KOPT-K1 (cell line): ENCODE results near the gene DGCR8.
A peak's percentile ranks its signal among the peaks of the same experiment; 100 is the strongest.

Experiments
- H3K27ac ChIP-seq: fragments of 200-600 bp; sonication (generic); 2 replicates; pipeline ENCODE4 v1.5.1; 2016; ENCODE audit warnings: antibody characterized with exemption, mild to moderate bottlenecking, low read depth, low read length; ENCODE audit not compliant: poor library complexity, severe bottlenecking
- H3K36me3 ChIP-seq: fragments of 200-600 bp; sonication (generic); 2 replicates; pipeline ENCODE4 v1.5.1; 2017; ENCODE audit warnings: antibody characterized with exemption, mild to moderate bottlenecking, low read length, moderate library complexity; ENCODE audit not compliant: insufficient read depth
- H3K9me3 ChIP-seq: fragments of 200-600 bp; sonication (generic); 2 replicates; pipeline ENCODE4 v1.5.1; 2017; ENCODE audit warnings: antibody characterized with exemption, low read length, mild to moderate bottlenecking; ENCODE audit not compliant: insufficient read depth, poor library complexity, severe bottlenecking

Gene DGCR8

GRCh38 chr22:20089226-20089976, 9.4 kb downstream of the DGCR8 start:
- Histone ChIP-seq H3K27ac (no peak overlapping the region), H3K9me3 (no peaks in the 10 kb centered on the region), H3K36me3 (peaks cover 94% of the 10 kb centered on the region)

- Histone ChIP-seq H3K27ac (no peak overlapping the region), H3K9me3 (no peaks in the 10 kb centered on the region), H3K36me3 (peaks cover 100% of the 10 kb centered on the region)
Observed at GRCh38 chr22:20089977-20090729, 10.1 kb downstream of the DGCR8 start.

GRCh38 chr22:20090730-20091240, 10.7 kb downstream of the DGCR8 start:
- peaks cover 100% of the 10 kb centered on the region for H3K36me3 ChIP-seq
- peaks cover 3% of the 10 kb centered on the region for H3K9me3 ChIP-seq
- no peak overlapping the region for H3K27ac ChIP-seq

- peaks cover 12% of the 10 kb centered on the region for H3K9me3 ChIP-seq
- H3K27ac ChIP-seq = no peak overlapping the region
- peaks cover 100% of the 10 kb centered on the region for H3K36me3 ChIP-seq
Observed at GRCh38 chr22:20091690-20092476, 11.8 kb downstream of the DGCR8 start.

- Histone ChIP-seq H3K36me3 (peaks cover 100% of the 10 kb centered on the region), H3K27ac (no peak overlapping the region), H3K9me3 (peaks cover 12% of the 10 kb centered on the region)
Observed at GRCh38 chr22:20092477-20092854, 12.4 kb downstream of the DGCR8 start.

- peaks cover 100% of the 10 kb centered on the region for H3K36me3 ChIP-seq
- no peak overlapping the region for H3K27ac ChIP-seq
- H3K9me3 ChIP-seq = peaks cover 12% of the 10 kb centered on the region
Observed at GRCh38 chr22:20093418-20094196, 13.6 kb downstream of the DGCR8 start.

- Histone ChIP-seq H3K36me3 (peaks cover 100% of the 10 kb centered on the region), H3K27ac (no peak overlapping the region), H3K9me3 (peaks cover 12% of the 10 kb centered on the region)
Observed at GRCh38 chr22:20094197-20094807, 14.3 kb downstream of the DGCR8 start.

- Histone ChIP-seq H3K9me3 (peaks cover 12% of the 10 kb centered on the region), H3K36me3 (peaks cover 94% of the 10 kb centered on the region), H3K27ac (no peak overlapping the region)
Observed at GRCh38 chr22:20095521-20095920, 15.5 kb downstream of the DGCR8 start.

GRCh38 chr22:20096574-20097420, 16.8 kb downstream of the DGCR8 start:
- Histone ChIP-seq H3K9me3 (peaks cover 12% of the 10 kb centered on the region), H3K27ac (no peak overlapping the region), H3K36me3 (peaks cover 89% of the 10 kb centered on the region)

- Histone ChIP-seq H3K27ac (peak overlapping the region; percentile 69), H3K9me3 (peaks cover 12% of the 10 kb centered on the region), H3K36me3 (peaks cover 88% of the 10 kb centered on the region)
Observed at GRCh38 chr22:20099099-20099711, 19.2 kb downstream of the DGCR8 start.

- H3K9me3 ChIP-seq = peaks cover under 1% of the 10 kb centered on the region
- H3K27ac ChIP-seq = peak overlapping the region; percentile 69
- H3K36me3 ChIP-seq = peaks cover 88% of the 10 kb centered on the region
Observed at GRCh38 chr22:20101638-20102037, 21.6 kb downstream of the DGCR8 start.

- H3K36me3 ChIP-seq = peaks cover 88% of the 10 kb centered on the region
- no peaks in the 10 kb centered on the region for H3K9me3 ChIP-seq
- no peak overlapping the region for H3K27ac ChIP-seq
Observed at GRCh38 chr22:20102203-20102780, 22.3 kb downstream of the DGCR8 start.
